ENCODE results near the gene MYZAP. TPM values are rescaled to one million over a fixed set of nuclear protein-coding genes. Genes with fewer than 3 reads are reported as not detected.
A peak's percentile ranks its signal among the peaks of the same experiment; 100 is the strongest.

MYZAP gene
- polyA plus RNA-seq, 10 donors = 1.9 to 4.7 (median 3.5) TPM

- no peak for DNase-seq
These were observed 29.4 kb upstream of the MYZAP start for GRCh38 chr15:57562196-57562769.

- no peak for DNase-seq
These were observed 28.3 kb upstream of the MYZAP start for GRCh38 chr15:57563416-57563815.

- no peak for DNase-seq
These were observed 26.4 kb upstream of the MYZAP start for GRCh38 chr15:57565311-57565710.

GRCh38 chr15:57566834-57567233 lies 24.9 kb upstream of the MYZAP start:
- no peak for DNase-seq

GRCh38 chr15:57567891-57568290 lies 23.8 kb upstream of the MYZAP start:
- no peak for DNase-seq

- no peak for DNase-seq
These were observed 23.4 kb upstream of the MYZAP start for GRCh38 chr15:57568299-57568698.

GRCh38 chr15:57570340-57570739 lies 21.4 kb upstream of the MYZAP start:
- DNase-seq = no peak

GRCh38 chr15:57570994-57571393 lies 20.7 kb upstream of the MYZAP start:
- DNase-seq = no peak

GRCh38 chr15:57571725-57572124 lies 20.0 kb upstream of the MYZAP start:
- no peak for DNase-seq

- peak in 2 of 3 donors; percentile 33 to 69 for DNase-seq
These were observed 19.2 kb upstream of the MYZAP start for GRCh38 chr15:57572468-57572867.

GRCh38 chr15:57573151-57573550 lies 18.6 kb upstream of the MYZAP start:
- no peak for DNase-seq

GRCh38 chr15:57575363-57575762 lies 16.3 kb upstream of the MYZAP start:
- DNase-seq = no peak

GRCh38 chr15:57578288-57578900 lies 13.3 kb upstream of the MYZAP start:
- DNase-seq = no peak

- DNase-seq = no peak
These were observed 11.3 kb upstream of the MYZAP start for GRCh38 chr15:57580428-57580827.

GRCh38 chr15:57580866-57581265 lies 10.8 kb upstream of the MYZAP start:
- DNase-seq = no peak

GRCh38 chr15:57582090-57582489 lies 9.6 kb upstream of the MYZAP start:
- no peak for DNase-seq

GRCh38 chr15:57583282-57583681 lies 8.4 kb upstream of the MYZAP start:
- no peak for DNase-seq

GRCh38 chr15:57583720-57584119 lies 8.0 kb upstream of the MYZAP start:
- no peak for DNase-seq

GRCh38 chr15:57586661-57587424 lies 4.9 kb upstream of the MYZAP start:
- DNase-seq = no peak

GRCh38 chr15:57589281-57589680 lies 2.4 kb upstream of the MYZAP start:
- peak in 1 of 3 donors; percentile 70 for DNase-seq

- peak in 1 of 3 donors; percentile 63 for DNase-seq
These were observed 1.9 kb upstream of the MYZAP start for GRCh38 chr15:57589754-57590153.

- no peak for DNase-seq
These were observed 375 bp upstream of the MYZAP start for GRCh38 chr15:57591237-57591821.

- DNase-seq = no peak
These were observed 722 bp downstream of the MYZAP start for GRCh38 chr15:57592426-57592825.

All from muscle of back (tissue), 11 donors.